HuH-7.5 (cell line): ENCODE results near the gene HMX1.

ENCODE experiments used
- DNase-seq: peaks from one replicate; pipeline ENCODE4 v3.0.0; 2011; ENCODE audit warnings: low spot score

HMX1 gene

DNA sequence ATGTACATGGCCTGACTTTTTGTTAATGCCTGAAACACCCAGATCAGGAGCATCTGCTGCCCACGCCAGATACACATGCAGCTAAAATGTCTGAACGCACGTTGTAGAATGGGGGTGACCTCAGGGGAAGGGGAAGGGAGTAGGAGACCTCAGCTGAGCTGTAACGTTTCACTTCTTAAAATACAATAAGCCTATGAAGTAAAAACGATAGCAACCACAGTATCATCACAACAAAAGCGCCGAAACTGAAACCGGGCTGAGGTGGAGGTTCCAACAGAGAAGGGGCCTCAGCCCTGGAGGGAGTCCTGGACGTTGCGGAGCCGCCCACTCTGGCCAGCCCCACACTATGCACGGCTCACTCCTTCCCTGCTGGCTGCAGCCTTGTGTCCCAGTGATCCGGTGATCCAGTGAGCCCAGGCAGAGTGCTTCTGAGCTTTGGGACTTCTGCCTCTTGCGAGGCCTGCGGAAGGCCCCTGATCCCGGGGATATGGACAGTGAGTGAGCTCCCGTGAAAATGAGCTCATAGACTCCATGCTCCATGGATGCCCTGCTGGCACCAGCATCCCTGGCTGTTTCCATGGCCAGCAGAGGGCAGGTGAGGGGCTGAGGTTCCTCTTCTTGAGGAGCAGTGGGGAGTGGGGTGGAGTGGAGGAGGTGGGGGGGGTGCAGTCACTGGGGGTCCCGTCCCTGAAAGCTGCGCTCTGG is 52.0 kb downstream of the HMX1 start:
- DNase-seq = no peak

DNA sequence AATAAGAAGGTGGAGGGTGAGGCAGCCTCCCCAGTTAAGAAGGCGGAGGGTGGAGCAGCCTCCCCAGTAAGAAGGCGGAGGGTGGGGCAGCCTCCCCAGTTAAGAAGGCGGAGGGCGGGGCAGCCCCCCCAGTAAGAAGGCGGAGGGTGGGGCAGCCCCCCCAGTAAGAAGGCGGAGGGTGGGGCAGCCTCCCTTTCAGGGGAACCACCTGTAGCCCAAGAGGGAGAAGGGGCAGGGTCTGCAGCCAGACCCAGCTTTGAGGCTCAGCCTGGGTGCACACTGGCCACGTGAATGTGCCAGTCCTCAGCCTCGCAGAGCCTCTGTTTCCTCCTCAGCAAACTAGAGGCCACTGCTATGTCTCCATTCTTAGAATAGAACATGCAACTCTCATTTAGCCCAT is 52.6 kb downstream of the HMX1 start:
- no peak for DNase-seq

DNA sequence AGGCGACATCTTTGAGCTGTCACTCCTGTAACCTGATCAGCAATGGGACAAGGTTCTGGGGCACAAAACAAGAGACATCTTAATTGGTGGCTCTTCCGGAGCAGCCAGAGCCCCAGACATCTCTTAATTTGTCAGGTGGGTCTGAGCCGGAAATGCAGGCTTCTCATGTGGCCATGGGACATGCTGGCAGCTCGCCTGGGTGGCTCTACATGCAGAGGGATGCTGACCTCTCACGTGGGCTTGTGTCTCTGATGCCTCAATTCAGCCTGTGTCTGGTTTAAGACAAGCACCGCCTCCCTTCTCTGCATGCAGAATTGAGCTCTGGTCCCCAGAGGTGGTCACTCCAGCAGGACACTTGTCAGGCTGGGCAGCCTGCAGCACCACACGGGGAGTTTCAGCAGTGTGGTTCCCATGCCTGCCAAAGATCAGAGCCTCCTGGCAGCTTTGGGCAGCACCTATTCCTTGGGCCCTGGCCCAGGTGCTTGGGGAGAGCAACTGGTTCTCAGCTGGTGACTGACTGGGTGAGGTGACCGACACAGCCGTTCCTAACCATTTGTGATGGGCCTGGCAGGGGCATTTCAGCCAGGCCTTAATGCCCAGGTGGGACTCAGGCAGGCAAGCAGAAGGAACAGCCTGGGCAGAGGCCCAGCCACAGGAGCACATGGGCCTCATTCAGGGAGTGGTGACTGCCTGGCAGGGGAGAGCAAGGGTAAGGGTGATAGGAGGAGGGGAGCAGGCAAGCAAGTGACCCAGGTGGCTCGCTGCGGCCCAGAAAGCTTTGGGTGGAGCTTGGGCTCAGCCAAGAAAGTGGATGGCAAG is 53.4 kb downstream of the HMX1 start:
- DNase-seq = no peak

DNA sequence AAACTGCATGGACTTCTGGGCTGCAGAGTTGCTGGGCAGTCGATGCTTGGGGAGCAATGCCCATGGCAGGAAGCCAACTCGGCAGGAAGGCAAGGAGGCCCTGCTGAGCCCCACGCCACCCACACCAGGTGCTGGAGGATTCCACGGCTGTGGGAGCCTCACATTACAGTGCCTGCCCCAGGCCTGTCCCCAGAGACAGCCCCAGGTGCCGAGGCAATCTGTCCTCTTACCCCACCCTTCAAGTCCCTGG is 53.9 kb downstream of the HMX1 start:
- no peak for DNase-seq

DNA sequence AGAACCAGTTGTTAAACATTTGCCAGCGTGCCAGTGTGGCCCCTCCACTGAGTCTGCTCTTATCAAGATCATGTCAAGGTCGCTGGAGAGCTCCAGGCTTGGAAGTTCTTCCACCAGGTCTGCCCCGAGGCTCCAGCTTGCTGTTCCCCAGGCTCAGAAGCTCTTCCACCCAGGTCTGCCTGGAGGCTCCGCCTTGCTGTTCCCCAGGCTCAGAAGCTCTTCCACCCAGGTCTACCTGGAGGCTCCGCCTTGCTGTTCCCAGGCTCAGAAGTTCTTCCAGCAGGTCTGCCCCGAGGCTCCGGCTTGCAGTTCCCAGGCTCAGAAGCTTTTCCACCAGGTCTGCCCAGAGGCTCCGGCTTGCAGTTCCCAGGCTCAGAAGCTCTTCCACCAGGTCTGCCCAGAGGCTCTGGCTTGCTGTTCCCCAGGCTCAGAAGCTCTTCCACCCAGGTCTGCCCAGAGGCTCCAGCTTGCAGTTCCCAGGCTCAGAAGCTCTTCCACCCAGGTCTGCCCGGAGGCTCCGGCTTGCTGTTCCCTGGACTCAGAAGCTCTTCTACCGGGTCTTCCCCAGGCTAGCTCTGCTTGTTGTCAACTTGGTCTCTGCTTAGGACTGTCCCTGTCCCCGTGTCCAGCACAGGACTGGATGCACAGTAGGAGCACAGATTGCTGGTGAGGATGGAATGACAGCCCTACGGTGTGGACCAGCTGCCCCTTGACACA is 54.4 kb downstream of the HMX1 start:
- DNase-seq = no peak
